ENCODE measurements around the gene MYO7B. TPM values are rescaled to one million over a fixed set of nuclear protein-coding genes. Genes with fewer than 3 reads are reported as not detected.

MYO7B gene
- total RNA-seq, 2 experiments from 2014 or later, result 3.3 TPM; not detected in 1

DNA sequence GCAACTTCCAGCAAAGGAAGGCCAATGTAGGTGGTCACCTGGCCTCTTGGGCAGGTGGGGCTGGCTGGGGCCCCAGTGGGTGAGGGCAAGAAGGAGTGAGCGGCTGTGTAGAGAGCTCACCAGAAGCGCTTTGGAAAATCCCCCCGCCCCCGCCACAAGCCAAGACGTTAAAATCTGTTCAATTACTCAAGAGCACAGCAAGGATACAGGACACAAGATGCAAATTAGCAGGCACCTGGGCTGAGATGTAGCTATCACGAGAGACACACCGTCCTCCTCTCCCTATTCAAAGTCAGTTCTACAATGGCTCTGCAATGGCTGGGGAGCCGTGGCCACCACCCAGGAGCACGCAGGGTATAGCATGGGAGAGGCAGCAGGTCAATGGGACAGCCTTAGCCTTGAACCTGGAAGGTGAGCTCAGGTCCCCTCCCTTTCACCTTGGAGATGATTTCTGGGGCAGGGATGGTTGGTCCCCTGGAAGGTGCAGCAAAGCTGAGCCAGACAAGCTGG, 72.0 kb downstream of the MYO7B start:
- POLR2A ChIA-PET, result interaction anchor here (0.7 kb wide), 1 partner anchor 31 kb away, joined by 3 read pairs; no protein-coding TSS in a partner anchor
- Histone ChIP-seq H3K4me2 (ENCODE audit: low read length) (no peak overlapping the region), H3K9me2 (ENCODE audit: insufficient read depth, low read length) (no peaks in the 10 kb centered on the region), H3K79me2 (ENCODE audit: insufficient read depth, low read depth, low read length) (no peaks in the 10 kb centered on the region), H3K4me3 (ENCODE audit: low read depth, low read length, poor library complexity, severe bottlenecking) (no peak overlapping the region), H3K9me3 (ENCODE audit: low read length) (no peaks in the 10 kb centered on the region), H2AFZ (ENCODE audit: low read length) (no peak overlapping the region), H3K36me3 (ENCODE audit: insufficient read depth, low read length) (no peaks in the 10 kb centered on the region), H3K27ac (ENCODE audit: low read depth, low read length, poor library complexity, severe bottlenecking) (no peak overlapping the region), H3K4me1 (ENCODE audit: insufficient read depth, low read length, poor library complexity, severe bottlenecking) (no peaks in the 10 kb centered on the region), H4K20me1 (ENCODE audit: insufficient read depth, low read length) (no peaks in the 10 kb centered on the region)
- CTCF ChIA-PET (ENCODE audit: unreplicated experiment), result no interaction called here
- TF ChIP-seq EZH2phosphoT487 (IDR thresholded peaks at IDR 0.05; ENCODE audit: borderline replicate concordance, low read depth, low read length) (no peak), CTCF (conservative IDR thresholded peaks at IDR 0.05; ENCODE audit: low read length) (no peak)
- intact Hi-C loops (cut with micrococcal nuclease; ENCODE audit: unreplicated experiment), result no loop called here
- DNase-seq (ENCODE audit: low spot score), result no peak
- BruUV-seq (replicated peaks), result no TSS peak

GRCh38 chr2:127608061-127609030, 72.9 kb downstream of the MYO7B start:
- ChIA-PET CTCF (ENCODE audit: unreplicated experiment) (no interaction called here), POLR2A (interaction anchor here (0.7 kb wide), 1 partner anchor 30 kb away, joined by 3 read pairs; no protein-coding TSS in a partner anchor)
- no peak overlapping the region for H3K27ac ChIP-seq (ENCODE audit: low read depth, low read length, poor library complexity, severe bottlenecking)
- H2AFZ ChIP-seq (ENCODE audit: low read length), result no peak overlapping the region
- TF ChIP-seq CTCF (conservative IDR thresholded peaks at IDR 0.05; ENCODE audit: low read length) (no peak), EZH2phosphoT487 (IDR thresholded peaks at IDR 0.05; ENCODE audit: borderline replicate concordance, low read depth, low read length) (no peak)
- no peaks in the 10 kb centered on the region; the same call in 1 of the 2 replicates for H3K9me3 ChIP-seq (ENCODE audit: low read length)
- H3K79me2 ChIP-seq (ENCODE audit: insufficient read depth, low read depth, low read length), result no peaks in the 10 kb centered on the region
- DNase-seq (ENCODE audit: low spot score), result no peak
- BruUV-seq (replicated peaks), result no TSS peak
- H3K4me3 ChIP-seq (ENCODE audit: low read depth, low read length, poor library complexity, severe bottlenecking), result no peak overlapping the region
- H3K36me3 ChIP-seq (ENCODE audit: insufficient read depth, low read length), result no peaks in the 10 kb centered on the region
- no peak overlapping the region for H3K4me2 ChIP-seq (ENCODE audit: low read length)
- no peaks in the 10 kb centered on the region for H3K4me1 ChIP-seq (ENCODE audit: insufficient read depth, low read length, poor library complexity, severe bottlenecking)
- no peaks in the 10 kb centered on the region for H4K20me1 ChIP-seq (ENCODE audit: insufficient read depth, low read length)
- no peaks in the 10 kb centered on the region for H3K9me2 ChIP-seq (ENCODE audit: insufficient read depth, low read length)
- intact Hi-C loops (cut with micrococcal nuclease; ENCODE audit: unreplicated experiment), result no loop called here
